Measurements from ENCODE around the gene SOAT2. TPM values are rescaled to one million over a fixed set of nuclear protein-coding genes. Genes with fewer than 3 reads are reported as not detected.

Gene SOAT2
- total RNA-seq, 2 experiments from 2014 or later = 1.1 to 1.5 TPM

GRCh38 chr12:53166837-53167236 is 63.6 kb downstream of the SOAT2 start:
- intact Hi-C loops (cut with micrococcal nuclease) = no loop called here
- CTCF ChIA-PET = interaction anchor here (2.2 kb wide), 1 partner anchor 23 kb away, joined by 5 read pairs; no protein-coding TSS in a partner anchor
- Mint-ChIP-seq H3K36me3 (peaks cover 3% of the 10 kb centered on the region), H3K9me3 (no peaks in the 10 kb centered on the region), H3K4me1 (ENCODE audit: low read depth) (peaks cover 4% of the 10 kb centered on the region), H3K27me3 (no peaks in the 10 kb centered on the region), H3K4me3 (no peak overlapping the region), H3K27ac (no peak overlapping the region)
- POLR2A ChIA-PET = no interaction called here
- DNase-seq = no peak

DNA sequence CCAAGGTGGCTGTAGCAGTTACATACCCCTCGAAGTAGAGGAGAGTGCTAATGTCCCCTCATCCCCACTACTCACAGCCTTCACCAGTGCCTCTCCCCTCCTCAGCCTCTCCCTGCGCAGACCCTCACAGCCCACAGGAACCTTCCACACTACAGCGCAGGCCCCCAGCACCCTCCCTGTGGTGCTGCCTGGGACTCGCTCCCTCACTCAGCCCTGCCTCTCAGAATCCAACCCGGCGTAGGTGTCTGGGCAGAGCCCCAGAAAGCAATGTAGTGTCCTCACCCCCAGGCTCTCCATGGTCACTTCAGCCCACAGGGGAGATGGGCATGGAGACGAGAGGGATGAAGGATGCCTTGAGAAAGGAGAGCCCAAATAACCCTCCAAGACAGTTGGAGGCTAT is 66.4 kb downstream of the SOAT2 start:
- POLR2A ChIA-PET = no interaction called here

GRCh38 chr12:53170215-53170614 is 66.9 kb downstream of the SOAT2 start:
- Mint-ChIP-seq H3K9me3 (no peaks in the 10 kb centered on the region), H3K36me3 (peaks cover 2% of the 10 kb centered on the region), H3K27ac (no peak overlapping the region), H3K4me1 (ENCODE audit: low read depth) (peaks cover 4% of the 10 kb centered on the region), H3K27me3 (no peaks in the 10 kb centered on the region), H3K4me3 (no peak overlapping the region)
- DNase-seq = no peak
- ChIA-PET POLR2A (no interaction called here), CTCF (interaction anchor here (2.1 kb wide), 1 partner anchor 11 kb away, joined by 13 read pairs; no protein-coding TSS in a partner anchor)
- intact Hi-C loops (cut with micrococcal nuclease) = no loop called here

More for the DNA sequence above, 66.4 kb downstream of the SOAT2 start:
- Mint-ChIP-seq H3K9me3 (no peaks in the 10 kb centered on the region), H3K36me3 (peaks cover 2% of the 10 kb centered on the region), H3K4me3 (no peak overlapping the region), H3K4me1 (ENCODE audit: low read depth) (peaks cover 4% of the 10 kb centered on the region), H3K27me3 (no peaks in the 10 kb centered on the region), H3K27ac (no peak overlapping the region)
- DNase-seq = no peak
- intact Hi-C loops (cut with micrococcal nuclease) = no loop called here
- CTCF ChIA-PET = interaction anchor here (2.1 kb wide), 1 partner anchor 10 kb away, joined by 13 read pairs; no protein-coding TSS in a partner anchor

DNA sequence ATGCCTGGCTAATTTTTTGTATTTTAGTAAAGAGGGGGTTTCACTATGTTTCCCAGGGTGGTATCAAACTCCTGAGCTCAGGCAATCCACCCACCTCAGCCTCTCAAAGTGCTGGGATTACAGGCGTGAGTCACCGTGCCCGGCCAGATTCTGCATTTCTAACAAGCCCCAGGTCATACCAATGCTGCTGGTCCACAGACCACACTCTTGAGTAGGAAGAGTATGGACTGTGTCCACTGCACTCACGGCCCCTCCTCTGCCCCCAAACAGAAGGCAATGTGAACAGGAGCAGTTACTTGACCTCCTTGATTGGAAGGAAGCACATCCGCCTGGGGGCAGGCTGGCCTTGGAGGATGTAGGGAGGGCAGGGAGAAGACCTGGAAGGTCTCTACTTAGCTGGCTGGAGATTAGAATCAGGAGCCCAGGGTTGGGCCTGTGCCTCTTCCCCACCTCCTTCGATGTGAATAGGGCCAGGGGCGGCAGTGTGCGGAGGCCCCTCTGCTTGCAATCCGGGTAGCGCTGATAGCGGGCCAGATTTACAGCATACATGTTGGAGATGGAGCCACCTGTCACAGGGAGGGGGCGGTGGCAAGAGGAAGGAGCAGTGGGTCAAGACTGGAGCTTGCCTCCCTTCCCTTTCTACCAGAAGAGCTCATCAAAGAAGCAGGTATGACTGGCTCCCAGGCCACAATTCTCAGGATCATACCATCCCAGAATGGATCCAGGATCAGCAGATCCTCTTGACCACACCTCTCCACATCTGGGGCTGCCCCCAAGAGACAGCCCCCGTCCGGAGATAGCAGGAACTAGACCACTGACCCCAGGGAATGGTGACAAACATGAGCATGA is 67.8 kb downstream of the SOAT2 start:
- no peak for DNase-seq
- POLR2A ChIA-PET = interaction anchor here (0.8 kb wide), 1 partner anchor 16 kb away, joined by 3 read pairs; no protein-coding TSS in a partner anchor
- CTCF ChIA-PET = interaction anchor here (0.6 to 2.1 kb wide), 2 partner anchors 12 to 26 kb away, joined by 3 to 13 read pairs; no protein-coding TSS in a partner anchor
- intact Hi-C loops (cut with micrococcal nuclease) = no loop called here
- H3K9me3 Mint-ChIP-seq = no peaks in the 10 kb centered on the region
- H3K4me1 Mint-ChIP-seq (ENCODE audit: low read depth) = peaks cover 6% of the 10 kb centered on the region
- H3K36me3 Mint-ChIP-seq = peaks cover 2% of the 10 kb centered on the region
- no peak overlapping the region for H3K4me3 Mint-ChIP-seq
- H3K27ac Mint-ChIP-seq = no peak overlapping the region
- H3K27me3 Mint-ChIP-seq = no peaks in the 10 kb centered on the region

- peaks cover 3% of the 10 kb centered on the region for H3K4me1 Mint-ChIP-seq (ENCODE audit: low read depth)
- no peak overlapping the region for H3K4me3 Mint-ChIP-seq
- POLR2A ChIA-PET = no interaction called here
- no peak overlapping the region for H3K27ac Mint-ChIP-seq
- CTCF ChIA-PET = interaction anchor here (0.6 to 2.1 kb wide), 2 partner anchors 12 to 27 kb away, joined by 3 to 13 read pairs; no protein-coding TSS in a partner anchor
- H3K36me3 Mint-ChIP-seq = peaks cover 2% of the 10 kb centered on the region
- intact Hi-C loops (cut with micrococcal nuclease) = no loop called here
- H3K27me3 Mint-ChIP-seq = no peaks in the 10 kb centered on the region
- no peaks in the 10 kb centered on the region for H3K9me3 Mint-ChIP-seq
- no peak for DNase-seq
Observed at GRCh38 chr12:53171725-53172329, 68.5 kb downstream of the SOAT2 start.

DNA sequence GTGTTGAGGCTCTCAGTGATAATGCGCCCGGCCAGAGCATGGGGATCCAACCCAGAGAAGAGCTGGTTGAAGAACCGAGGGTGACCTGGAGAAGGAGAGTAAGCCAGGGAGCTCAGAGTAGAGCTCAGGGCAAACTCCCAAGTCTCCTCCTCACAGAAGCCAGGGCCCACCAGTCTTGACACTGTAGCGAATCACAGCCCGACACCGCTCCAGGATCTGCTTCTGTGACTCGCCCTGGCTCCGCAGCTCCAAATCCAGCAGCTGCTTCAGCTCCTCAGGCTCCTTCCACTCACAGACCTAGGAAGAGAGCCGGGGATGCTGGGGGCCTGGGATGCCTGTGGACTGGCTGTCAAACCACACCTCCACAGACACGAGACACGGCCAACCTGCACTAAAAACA is 69.1 kb downstream of the SOAT2 start:
- ChIA-PET POLR2A (no interaction called here), CTCF (no interaction called here)
- Mint-ChIP-seq H3K27me3 (no peaks in the 10 kb centered on the region), H3K9me3 (no peaks in the 10 kb centered on the region), H3K27ac (no peak overlapping the region), H3K36me3 (no peaks in the 10 kb centered on the region), H3K4me1 (ENCODE audit: low read depth) (peaks cover 3% of the 10 kb centered on the region), H3K4me3 (no peak overlapping the region)
- intact Hi-C loops (cut with micrococcal nuclease) = no loop called here
- DNase-seq = no peak

DNA sequence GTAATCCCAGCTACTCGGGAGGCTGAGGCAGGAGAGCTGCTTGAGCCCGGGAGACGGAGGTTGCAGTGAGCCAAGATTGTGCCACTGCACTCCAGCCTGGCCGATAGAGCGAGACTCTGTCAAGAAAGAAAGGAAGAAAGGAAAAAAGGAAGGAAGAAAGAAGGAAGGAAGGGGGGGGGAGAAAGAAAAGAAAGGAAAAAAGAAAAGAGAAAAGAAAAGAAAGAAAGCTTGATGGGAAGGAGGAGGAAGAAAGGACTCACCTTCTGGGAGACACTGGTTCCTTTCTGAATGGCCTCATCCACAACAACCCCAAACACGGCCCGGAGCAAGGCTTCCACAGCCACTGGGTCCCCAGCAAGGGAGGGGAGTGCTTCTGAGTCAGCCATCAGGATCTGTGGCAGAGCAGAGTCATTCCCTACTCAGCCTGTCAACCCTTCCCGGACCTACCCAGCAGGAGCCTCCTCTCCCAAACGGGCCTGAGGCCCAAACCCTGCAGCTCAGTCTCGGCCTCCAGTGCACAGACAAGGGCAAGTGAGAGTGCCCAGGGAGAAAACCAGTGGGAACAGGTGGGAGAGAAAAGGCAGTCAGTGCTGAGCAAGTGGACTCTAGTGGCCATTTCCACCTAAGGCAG is 69.9 kb downstream of the SOAT2 start:
- no peaks in the 10 kb centered on the region for H3K9me3 Mint-ChIP-seq
- H3K4me3 Mint-ChIP-seq = no peak overlapping the region
- CTCF ChIA-PET = interaction anchor here (1.0 to 1.4 kb wide), 3 partner anchors 14 to 70 kb away, joined by 3 to 4 read pairs (median 3); partner anchors contain the start of genes ITGB7 and SOAT2
- no peaks in the 10 kb centered on the region for H3K36me3 Mint-ChIP-seq
- DNase-seq = no peak
- intact Hi-C loops (cut with micrococcal nuclease) = no loop called here
- no peaks in the 10 kb centered on the region for H3K27me3 Mint-ChIP-seq
- no peak overlapping the region for H3K27ac Mint-ChIP-seq
- POLR2A ChIA-PET = no interaction called here
- peaks cover 3% of the 10 kb centered on the region for H3K4me1 Mint-ChIP-seq (ENCODE audit: low read depth)

Small RNA genes lying within 50 kb of the gene (microRNA-seq; reads per million reads assigned to microRNA genes)
- not detected for gene MIR6757 (ENCODE audit: borderline microRNAs expressed, borderline number of aligned reads, borderline replicate concordance)

Other genes starting within 250 kb of the SOAT2 start
- gene KRT8, start 198.4 kb upstream of the SOAT2 start, total RNA-seq = under 1 TPM; 0.51 to 0.67 TPM
- 1 to 10 TPM; 4.9 to 5.6 TPM for gene KRT18, start 154.4 kb upstream of the SOAT2 start, total RNA-seq
- 100 to 1,000 TPM; 686 to 718 TPM for gene EIF4B, start 97.0 kb upstream of the SOAT2 start, total RNA-seq
- 1 to 10 TPM; 1.8 to 2.4 TPM for gene TNS2, start 53.4 kb upstream of the SOAT2 start, total RNA-seq
- gene SPRYD3, start 24.1 kb upstream of the SOAT2 start, total RNA-seq = 10 to 100 TPM; 32.8 to 35.4 TPM
- 1 to 10 TPM; 4.1 to 4.9 TPM for gene IGFBP6, start 5.8 kb upstream of the SOAT2 start, total RNA-seq
- 10 to 100 TPM; 32.6 to 37.5 TPM for gene ZNF740, start 77.2 kb downstream of the SOAT2 start, total RNA-seq
- gene CSAD, start 77.4 kb downstream of the SOAT2 start, total RNA-seq = 10 to 100 TPM; 21.4 to 23.7 TPM
- 100 to 1,000 TPM; 168 to 169 TPM for gene ITGB7, start 103.8 kb downstream of the SOAT2 start, total RNA-seq
- gene RARG, start 128.7 kb downstream of the SOAT2 start, total RNA-seq = 10 to 100 TPM; 21.8 to 25.2 TPM
- 10 to 100 TPM; 70.0 to 77.2 TPM for gene ESPL1, start 164.8 kb downstream of the SOAT2 start, total RNA-seq
- 100 to 1,000 TPM; 354 to 359 TPM for gene PFDN5, start 192.1 kb downstream of the SOAT2 start, total RNA-seq
- gene MYG1, start 196.2 kb downstream of the SOAT2 start, total RNA-seq = 10 to 100 TPM; 77.9 to 82.5 TPM
- 10 to 100 TPM; 74.5 to 80.7 TPM for gene AAAS, start 218.1 kb downstream of the SOAT2 start, total RNA-seq
- gene SP7, start 232.9 kb downstream of the SOAT2 start, total RNA-seq = not detected